Neuronal stem cell (in vitro differentiated cells): ENCODE measurements around the gene PDE4DIP.
"Not testable (repeated sequence)": the region's sequence is repeated elsewhere in the genome, so short reads cannot be mapped to it uniquely, and the experiment has no call there.

Experiments used
- DNase-seq: peaks from one replicate; pipeline ENCODE4 v3.0.0-alpha.2; 2013; ENCODE audit warnings: low spot score
- H2AFZ ChIP-seq: one replicate; pipeline ENCODE4 v1.6.1; 2013; ENCODE audit warnings: mild to moderate bottlenecking, low read length, inconsistent platforms
- H2AK5ac ChIP-seq: 2 replicates; pipeline ENCODE4 v1.6.1; 2013; ENCODE audit warnings: low read depth, mild to moderate bottlenecking, inconsistent platforms, low read length, moderate library complexity, mixed read lengths
- H2BK120ac ChIP-seq: 2 replicates; pipeline ENCODE4 v1.6.1; 2013; ENCODE audit warnings: low read depth, mild to moderate bottlenecking, inconsistent platforms, low read length, moderate library complexity, mixed read lengths
- H2BK12ac ChIP-seq: one replicate; pipeline ENCODE4 v1.6.1; 2013; ENCODE audit warnings: low read length, inconsistent platforms
- H2BK15ac ChIP-seq: 2 replicates; pipeline ENCODE4 v1.6.1; 2013; ENCODE audit warnings: mild to moderate bottlenecking, low read length, inconsistent platforms, mixed read lengths
- H2BK5ac ChIP-seq: one replicate; pipeline ENCODE4 v1.6.1; 2013; ENCODE audit warnings: inconsistent platforms, mild to moderate bottlenecking, low read length, moderate library complexity
- H3K14ac ChIP-seq: one replicate; pipeline ENCODE4 v1.6.1; 2013; ENCODE audit warnings: low read length, inconsistent platforms
- H3K18ac ChIP-seq: 2 replicates; pipeline ENCODE4 v1.6.1; 2013; ENCODE audit warnings: low read length, inconsistent platforms
- H3K23ac ChIP-seq: 2 replicates; pipeline ENCODE4 v1.6.1; 2013; ENCODE audit warnings: low read depth, mild to moderate bottlenecking, mixed read lengths, low read length, inconsistent platforms; ENCODE audit not compliant: poor library complexity
- H3K27ac ChIP-seq: replicated peaks from 3 replicates; pipeline ENCODE4 v1.5.1; 2013; ENCODE audit warnings: low read length, inconsistent platforms
- H3K27me3 ChIP-seq, 3 experiments: 2 replicates each; pipeline ENCODE4 v1.6.1; 2013; ENCODE audit warnings: low read length in 3 of 3, mild to moderate bottlenecking in 2 of 3, inconsistent platforms in 1 of 3, low read depth in 1 of 3, mixed read lengths in 1 of 3, moderate library complexity in 1 of 3; ENCODE audit not compliant: control insufficient read depth in 3 of 3, insufficient read depth in 3 of 3
- H3K36me3 ChIP-seq, 2 donors: replicated peaks in 1 of 2; 2 replicates each; pipeline ENCODE4 v1.6.1; 2013; ENCODE audit warnings: low read length in 2 of 2; ENCODE audit not compliant: control insufficient read depth in 2 of 2, insufficient read depth in 2 of 2
- H3K4ac ChIP-seq: 2 replicates; pipeline ENCODE4 v1.6.1; 2013; ENCODE audit warnings: inconsistent platforms, mild to moderate bottlenecking, low read length, moderate library complexity
- H3K4me1 ChIP-seq, 2 donors: 1 replicate in 1 of 2; 2 replicates in 1 of 2; pipeline ENCODE4 v1.6.1; 2013; ENCODE audit warnings: low read length in 2 of 2, low read depth in 1 of 2; ENCODE audit not compliant: control insufficient read depth in 2 of 2, insufficient read depth in 1 of 2
- H3K4me2 ChIP-seq: one replicate; pipeline ENCODE4 v1.6.1; 2013; ENCODE audit warnings: mild to moderate bottlenecking, low read length, inconsistent platforms; ENCODE audit not compliant: insufficient read depth, poor library complexity, severe bottlenecking
- H3K4me3 ChIP-seq, 2 donors: 2 replicates each; pipeline ENCODE4 v1.5.1; 2013; ENCODE audit warnings: low read length in 2 of 2, mild to moderate bottlenecking in 2 of 2, inconsistent platforms in 1 of 2, moderate library complexity in 1 of 2
- H3K79me1 ChIP-seq: one replicate; pipeline ENCODE4 v1.6.1; 2013; ENCODE audit warnings: low read depth, mild to moderate bottlenecking, inconsistent platforms, low read length, moderate library complexity
- H3K9ac ChIP-seq: one replicate; pipeline ENCODE4 v1.6.1; 2013; ENCODE audit warnings: mild to moderate bottlenecking, low read depth, low read length, inconsistent platforms; ENCODE audit not compliant: poor library complexity
- H3K9me3 ChIP-seq, 2 donors: replicated peaks in 1 of 2; 2 replicates each; pipeline versions ENCODE3 to v1.6.1; 2013; ENCODE audit warnings: low read length in 2 of 2, mild to moderate bottlenecking in 2 of 2, inconsistent platforms in 1 of 2, low read depth in 1 of 2, mixed read lengths in 1 of 2, moderate library complexity in 1 of 2; ENCODE audit not compliant: control insufficient read depth in 2 of 2, insufficient read depth in 1 of 2
- H4K8ac ChIP-seq: one replicate; pipeline ENCODE4 v1.6.1; 2013; ENCODE audit warnings: low read depth, mild to moderate bottlenecking, inconsistent platforms, low read length, moderate library complexity
- H4K91ac ChIP-seq: one replicate; pipeline ENCODE4 v1.6.1; 2013; ENCODE audit warnings: low read length, low read depth, mild to moderate bottlenecking, inconsistent platforms; ENCODE audit not compliant: poor library complexity
- WGBS, 2 donors: extraction: QIAGEN DNeasy Blood & Tissue Kit; methylation state at CpG; one replicate each; pipeline ENCODE4 v1.1.7; 2013; ENCODE audit warnings: missing lambda C conversion rate in 2 of 2, mixed read lengths in 1 of 2; ENCODE audit not compliant: insufficient read length in 2 of 2, insufficient replicate concordance in 1 of 2; ENCODE audit errors: extremely low coverage in 2 of 2; 5-methylcytosine and 5-hydroxymethylcytosine counted together

Gene PDE4DIP

GRCh38 chr1:148975453-148975852 lies 131.2 kb downstream of the PDE4DIP start:
- H3K79me1 ChIP-seq, DNase-seq, H2AFZ ChIP-seq, H2AK5ac ChIP-seq, H2BK12ac ChIP-seq, H3K27me3 ChIP-seq, H3K14ac ChIP-seq, H3K4me3 ChIP-seq, H3K9me3 ChIP-seq, H2BK120ac ChIP-seq, H3K23ac ChIP-seq, H3K18ac ChIP-seq, H3K27ac ChIP-seq, H3K9ac ChIP-seq, H4K8ac ChIP-seq, H2BK15ac ChIP-seq, H2BK5ac ChIP-seq, H3K4me1 ChIP-seq, H3K4ac ChIP-seq, H4K91ac ChIP-seq, H3K4me2 ChIP-seq: not testable (repeated sequence)
- no CpG with 5 or more reads among the region's 1 CpG for WGBS, 2 donors
- H3K36me3 ChIP-seq = peaks cover 4 to 21% of the 10 kb centered on the region in 2 donors

- H4K8ac ChIP-seq, H3K4me2 ChIP-seq, H3K4me3 ChIP-seq, H2BK120ac ChIP-seq, H3K18ac ChIP-seq, H3K27me3 ChIP-seq, H3K9me3 ChIP-seq, H3K27ac ChIP-seq, H3K14ac ChIP-seq, H3K4ac ChIP-seq, H2AK5ac ChIP-seq, H2BK12ac ChIP-seq, H4K91ac ChIP-seq, H2BK15ac ChIP-seq, H3K9ac ChIP-seq, H3K23ac ChIP-seq, H3K4me1 ChIP-seq, DNase-seq, H2BK5ac ChIP-seq, H2AFZ ChIP-seq, H3K79me1 ChIP-seq: not testable (repeated sequence)
- peaks cover 4 to 24% of the 10 kb centered on the region in 2 donors for H3K36me3 ChIP-seq
- no CpG with 5 or more reads among the region's 1 CpG for WGBS, 2 donors
Measured at GRCh38 chr1:148975866-148976537, 131.8 kb downstream of the PDE4DIP start.

GRCh38 chr1:148977785-148978184 lies 133.6 kb downstream of the PDE4DIP start:
- H2BK15ac ChIP-seq, H3K27ac ChIP-seq, H3K4ac ChIP-seq, H2AFZ ChIP-seq, H3K14ac ChIP-seq, H2BK5ac ChIP-seq, H2AK5ac ChIP-seq, H3K9me3 ChIP-seq, DNase-seq, H3K27me3 ChIP-seq, H3K4me1 ChIP-seq, H3K23ac ChIP-seq, H3K79me1 ChIP-seq, H4K91ac ChIP-seq, H3K18ac ChIP-seq, H3K9ac ChIP-seq, H2BK120ac ChIP-seq, H4K8ac ChIP-seq, H3K4me3 ChIP-seq, H3K4me2 ChIP-seq, H2BK12ac ChIP-seq: not testable (repeated sequence)
- peaks cover 4 to 31% of the 10 kb centered on the region in 2 donors for H3K36me3 ChIP-seq
- WGBS, 2 donors = no CpG with 5 or more reads among the region's 1 CpG

GRCh38 chr1:148989378-148989777 lies 145.2 kb downstream of the PDE4DIP start:
- H2BK120ac ChIP-seq, H3K4me2 ChIP-seq, H3K27me3 ChIP-seq, H3K27ac ChIP-seq, H3K79me1 ChIP-seq, H2BK12ac ChIP-seq, H3K4me3 ChIP-seq, H3K9me3 ChIP-seq, H3K4ac ChIP-seq, H3K14ac ChIP-seq, H4K8ac ChIP-seq, H2AFZ ChIP-seq, H3K9ac ChIP-seq, H2BK15ac ChIP-seq, H3K18ac ChIP-seq, H3K4me1 ChIP-seq, DNase-seq, H2AK5ac ChIP-seq, H3K36me3 ChIP-seq, H4K91ac ChIP-seq, H3K23ac ChIP-seq, H2BK5ac ChIP-seq: not testable (repeated sequence)
- no CpG with 5 or more reads among the region's 3 CpGs for WGBS, 2 donors
